ENCODE results near the gene CLDN7. TPM values are rescaled to one million over a fixed set of nuclear protein-coding genes. Genes with fewer than 3 reads are reported as not detected.

CLDN7 gene
- polyA plus RNA-seq, 1 donor (not counting 4 experiments of a cell fraction or from before 2014, with no cell fraction given) = 6.3 TPM

- no peaks in the 10 kb centered on the region for H3K9me3 ChIP-seq (ENCODE audit: control insufficient read depth, low read depth, low read length)
- no peak overlapping the region for H3K9ac ChIP-seq (ENCODE audit: control insufficient read depth, extremely low read depth, insufficient read depth, low read length)
- no peaks in the 10 kb centered on the region for H3K9me1 ChIP-seq (ENCODE audit: control insufficient read depth, extremely low read depth, insufficient read depth, low read length)
- no peak overlapping the region for H3K4me3 ChIP-seq (ENCODE audit: control insufficient read depth in 2 of 3, extremely low read depth in 1 of 3, insufficient read depth in 2 of 3, low read depth in 1 of 3, low read length in 3 of 3)
- no peaks in the 10 kb centered on the region for H4K20me1 ChIP-seq (ENCODE audit: control insufficient read depth, extremely low read depth, insufficient read depth, low read length)
- no peaks in the 10 kb centered on the region for H3K79me2 ChIP-seq (ENCODE audit: control insufficient read depth, insufficient read depth, low read length)
- peaks cover 24% of the 10 kb centered on the region for H3K27me3 ChIP-seq (ENCODE audit: control insufficient read depth, extremely low read depth, insufficient read depth, low read length)
- no peak overlapping the region for H3K4me2 ChIP-seq (ENCODE audit: control insufficient read depth, extremely low read depth, insufficient read depth, low read depth, low read length)
- no peaks in the 10 kb centered on the region for H3K36me3 ChIP-seq (ENCODE audit: control insufficient read depth in 2 of 2, extremely low read depth in 1 of 2, insufficient read depth in 2 of 2, low read length in 2 of 2)
- DNase-seq (ENCODE audit: low read depth, low spot score) (no peak), FAIRE-seq (no peak)
- H3K27ac ChIP-seq (ENCODE audit: control insufficient read depth, insufficient read depth, low read length) = no peak overlapping the region
- TF ChIP-seq, protein P1, sequence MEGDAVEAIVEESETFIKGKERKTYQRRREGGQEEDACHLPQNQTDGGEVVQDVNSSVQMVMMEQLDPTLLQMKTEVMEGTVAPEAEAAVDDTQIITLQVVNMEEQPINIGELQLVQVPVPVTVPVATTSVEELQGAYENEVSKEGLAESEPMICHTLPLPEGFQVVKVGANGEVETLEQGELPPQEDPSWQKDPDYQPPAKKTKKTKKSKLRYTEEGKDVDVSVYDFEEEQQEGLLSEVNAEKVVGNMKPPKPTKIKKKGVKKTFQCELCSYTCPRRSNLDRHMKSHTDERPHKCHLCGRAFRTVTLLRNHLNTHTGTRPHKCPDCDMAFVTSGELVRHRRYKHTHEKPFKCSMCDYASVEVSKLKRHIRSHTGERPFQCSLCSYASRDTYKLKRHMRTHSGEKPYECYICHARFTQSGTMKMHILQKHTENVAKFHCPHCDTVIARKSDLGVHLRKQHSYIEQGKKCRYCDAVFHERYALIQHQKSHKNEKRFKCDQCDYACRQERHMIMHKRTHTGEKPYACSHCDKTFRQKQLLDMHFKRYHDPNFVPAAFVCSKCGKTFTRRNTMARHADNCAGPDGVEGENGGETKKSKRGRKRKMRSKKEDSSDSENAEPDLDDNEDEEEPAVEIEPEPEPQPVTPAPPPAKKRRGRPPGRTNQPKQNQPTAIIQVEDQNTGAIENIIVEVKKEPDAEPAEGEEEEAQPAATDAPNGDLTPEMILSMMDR (optimal IDR thresholded peaks at IDR 0.05 in 1 of 3, IDR thresholded peaks at IDR 0.05 in 1 of 3, conservative IDR thresholded peaks at IDR 0.05 in 1 of 3; ENCODE audit: extremely low read depth in 1 of 3, insufficient read depth in 2 of 3, low read length in 3 of 3) = no peak
- TF ChIP-seq EZH2 (IDR thresholded peaks at IDR 0.05; ENCODE audit: low read length) = no peak
- peaks cover 16% of the 10 kb centered on the region for H3K4me1 ChIP-seq (ENCODE audit: control insufficient read depth, extremely low read depth, insufficient read depth, low read length)
- no peak overlapping the region for H2AFZ ChIP-seq (ENCODE audit: control insufficient read depth, low read length)
- dilution Hi-C loops (cut with MboI; ENCODE audit: extremely low pct_ligation_motif_present, low sequenced_read_pairs) = no loop called here
These were observed 17.2 kb upstream of the CLDN7 start for GRCh38 chr17:7279448-7279847.

- no peaks in the 10 kb centered on the region for H3K27me3 ChIP-seq (ENCODE audit: control insufficient read depth, extremely low read depth, insufficient read depth, low read length)
- DNase-seq (ENCODE audit: low read depth, low spot score) (no peak), FAIRE-seq (no peak)
- no peak overlapping the region for H3K4me2 ChIP-seq (ENCODE audit: control insufficient read depth, extremely low read depth, insufficient read depth, low read depth, low read length)
- no peak overlapping the region for H2AFZ ChIP-seq (ENCODE audit: control insufficient read depth, low read length)
- H3K4me1 ChIP-seq (ENCODE audit: control insufficient read depth, extremely low read depth, insufficient read depth, low read length) = peaks cover 16% of the 10 kb centered on the region
- H3K9me1 ChIP-seq (ENCODE audit: control insufficient read depth, extremely low read depth, insufficient read depth, low read length) = no peaks in the 10 kb centered on the region
- TF ChIP-seq, protein P1 (optimal IDR thresholded peaks at IDR 0.05 in 1 of 3, IDR thresholded peaks at IDR 0.05 in 1 of 3, conservative IDR thresholded peaks at IDR 0.05 in 1 of 3; ENCODE audit: extremely low read depth in 1 of 3, insufficient read depth in 2 of 3, low read length in 3 of 3) = no peak
- TF ChIP-seq EZH2 (IDR thresholded peaks at IDR 0.05; ENCODE audit: low read length) = no peak
- dilution Hi-C loops (cut with MboI; ENCODE audit: extremely low pct_ligation_motif_present, low sequenced_read_pairs) = no loop called here
- no peaks in the 10 kb centered on the region for H3K9me3 ChIP-seq (ENCODE audit: control insufficient read depth, low read depth, low read length)
- no peak overlapping the region for H3K27ac ChIP-seq (ENCODE audit: control insufficient read depth, insufficient read depth, low read length)
- H3K36me3 ChIP-seq (ENCODE audit: control insufficient read depth in 2 of 2, extremely low read depth in 1 of 2, insufficient read depth in 2 of 2, low read length in 2 of 2) = no peaks in the 10 kb centered on the region
- no peaks in the 10 kb centered on the region for H4K20me1 ChIP-seq (ENCODE audit: control insufficient read depth, extremely low read depth, insufficient read depth, low read length)
- H3K9ac ChIP-seq (ENCODE audit: control insufficient read depth, extremely low read depth, insufficient read depth, low read length) = no peak overlapping the region
- no peak overlapping the region for H3K4me3 ChIP-seq (ENCODE audit: control insufficient read depth in 2 of 3, extremely low read depth in 1 of 3, insufficient read depth in 2 of 3, low read depth in 1 of 3, low read length in 3 of 3)
- H3K79me2 ChIP-seq (ENCODE audit: control insufficient read depth, insufficient read depth, low read length) = no peaks in the 10 kb centered on the region
These were observed 4.5 kb upstream of the CLDN7 start for GRCh38 chr17:7266784-7267183.
